K562 (cell line): ENCODE results near the gene DNAH5. TPM values are rescaled to one million over a fixed set of nuclear protein-coding genes. Genes with fewer than 3 reads are reported as not detected.

Source experiments
- ATAC-seq: fragments of 200-7000 bp; cut with Tn5 transposase; 3 replicates; pipeline ENCODE4 v1.9.1; 2020; ENCODE audit warnings: moderate library complexity
- BruUV-seq: library from RNA; stranded (reverse); fragments of 400-500 nt; replicated peaks from 2 replicates; lab custom pipeline; 2021; lab: Mats Ljungman, UMichigan
- CTCF ChIA-PET: fragments of 300-600 bp; formaldehyde crosslinking; extraction: SDS; loops from one replicate; lab custom pipeline; 2021; ENCODE audit warnings: low intra/inter-chr PET ratio; lab: Yijun Ruan, JAX
- POLR2A ChIA-PET: fragments of 300-600, 350-650 bp; sonication (Branson Sonifier 250); formaldehyde crosslinking; extraction: SDS; loops from one replicate; lab custom pipeline; 2021; ENCODE audit warnings: antibody characterized with exemption, inconsistent platforms; lab: Yijun Ruan, JAX
- DNase-seq, 4 experiments: peaks; one replicate each; pipeline versions ENCODE4 v3.0.0 to v3.0.0-alpha.2; 2011 to 2018; ENCODE audit warnings: low spot score in 3 of 4, mixed read lengths in 3 of 4; ENCODE audit errors: extremely low read depth in 1 of 4
- FAIRE-seq: peaks from 2 replicates; lab custom pipeline; 2011; peaks lifted over from hg19 to GRCh38; lab: Jason Lieb, UNC
- H2AFZ ChIP-seq: 2 replicates; pipeline ENCODE4 v1.6.0; 2011; ENCODE audit warnings: low read depth, low read length, control low read depth, inconsistent platforms
- H3K27ac ChIP-seq: fragments of 200-600 bp; 3 replicates; pipeline ENCODE4 v1.8.0; 2011; ENCODE audit warnings: low read depth, mild to moderate bottlenecking, control low read depth, inconsistent platforms, low read length, moderate library complexity, mixed read lengths; ENCODE audit errors: extremely low read depth
- H3K27me3 ChIP-seq, 2 experiments: fragments of 300-600 bp in 1 of 2; 2 replicates in 1 of 2; 3 replicates in 1 of 2; pipeline versions ENCODE4 v1.6.0 to v1.8.0; 2011; ENCODE audit warnings: inconsistent platforms in 2 of 2, low read length in 2 of 2, mild to moderate bottlenecking in 1 of 2, mixed read lengths in 1 of 2, moderate library complexity in 1 of 2; ENCODE audit not compliant: control insufficient read depth in 2 of 2, insufficient read depth in 2 of 2
- H3K36me3 ChIP-seq: fragments of 300-600 bp; 3 replicates; pipeline ENCODE4 v1.8.0; 2011; ENCODE audit warnings: mild to moderate bottlenecking, low read length, inconsistent platforms; ENCODE audit not compliant: control insufficient read depth, insufficient read depth
- H3K4me1 ChIP-seq, 2 experiments: fragments of 200-600 bp in 1 of 2; replicated peaks in 1 of 2; 2 replicates in 1 of 2; 3 replicates in 1 of 2; pipeline versions ENCODE4 v1.5.1 to v1.8.0; 2011; ENCODE audit warnings: inconsistent platforms in 2 of 2, low read length in 2 of 2, mild to moderate bottlenecking in 1 of 2, mixed read lengths in 1 of 2, moderate library complexity in 1 of 2; ENCODE audit not compliant: control insufficient read depth in 2 of 2, insufficient read depth in 2 of 2
- H3K4me2 ChIP-seq: 2 replicates; pipeline ENCODE4 v1.6.1; 2011; ENCODE audit warnings: low read length, control low read depth, inconsistent platforms, mixed read lengths; ENCODE audit not compliant: insufficient read depth
- H3K4me3 ChIP-seq: fragments of 200-600 bp; sonication (generic), shearing (Covaris generic); 2 replicates; pipeline ENCODE4 v1.5.1; 2016; ENCODE audit warnings: control low read depth, inconsistent platforms
- H3K79me2 ChIP-seq: fragments of 200-600 bp; 3 replicates; pipeline ENCODE4 v1.8.0; 2011; ENCODE audit warnings: low read length, inconsistent platforms; ENCODE audit not compliant: control insufficient read depth, insufficient read depth
- H3K9ac ChIP-seq, 2 experiments: 2 replicates each; pipeline versions ENCODE4 v1.6.0 to v1.6.1; 2011; ENCODE audit warnings: low read depth in 2 of 2, low read length in 2 of 2, control low read depth in 1 of 2, inconsistent platforms in 1 of 2, mild to moderate bottlenecking in 1 of 2, mixed read lengths in 1 of 2; ENCODE audit not compliant: insufficient read depth in 1 of 2
- H3K9me1 ChIP-seq: one replicate; pipeline ENCODE4 v1.6.0; 2011; ENCODE audit warnings: inconsistent platforms, mild to moderate bottlenecking, low read length, moderate library complexity; ENCODE audit not compliant: control insufficient read depth, insufficient read depth
- H3K9me3 ChIP-seq: replicated peaks from 2 replicates; pipeline ENCODE4 v1.5.1; 2011; ENCODE audit warnings: low read depth, low read length, inconsistent platforms; ENCODE audit not compliant: control insufficient read depth, insufficient read depth
- H4K20me1 ChIP-seq: replicated peaks from 2 replicates; pipeline ENCODE4 v1.6.1; 2011; ENCODE audit warnings: low read length, inconsistent platforms, mixed read lengths; ENCODE audit not compliant: control insufficient read depth, insufficient read depth
- HNRNPLL ChIP-seq: fragments of 200-400 bp; formaldehyde crosslinking; IDR thresholded peaks from 2 replicates; pipeline ENCODE4 v1.6.1; 2017; ENCODE audit warnings: low read length, low read depth, mild to moderate bottlenecking; ENCODE audit not compliant: poor library complexity, severe bottlenecking
- MEF2D ChIP-seq: conservative IDR thresholded peaks from 2 replicates; pipeline ENCODE4 v1.6.1; 2016; ENCODE audit warnings: low read depth, missing genetic modification characterization, missing compliant biosample characterization
- PHF21A ChIP-seq: fragments of 450-650 bp; IDR thresholded peaks from 2 replicates; pipeline ENCODE4 v1.6.1; 2017; ENCODE audit warnings: low read depth, borderline replicate concordance
- PURB ChIP-seq: sonication (generic); formaldehyde crosslinking; IDR thresholded peaks from 2 replicates; pipeline ENCODE4 v1.9.0; 2021; ENCODE audit warnings: low read depth, mild to moderate bottlenecking, missing genetic modification reagents
- SAP30 ChIP-seq: fragments of 200-600 bp; sonication (generic); IDR thresholded peaks from 2 replicates; pipeline ENCODE4 v1.6.1; 2012; ENCODE audit warnings: borderline replicate concordance, low read depth, mild to moderate bottlenecking, moderate library complexity, low read length, control low read depth, inconsistent platforms; ENCODE audit not compliant: insufficient read depth, poor library complexity, severe bottlenecking
- ZNF217 ChIP-seq: sonication (generic); formaldehyde crosslinking; IDR thresholded peaks from 2 replicates; pipeline ENCODE4 v1.8.0; 2022; ENCODE audit warnings: mild to moderate bottlenecking, missing genetic modification reagents
- WGBS: fragments of 100-300 bp; shearing (Covaris generic); methylation state at CpG from one replicate; pipeline ENCODE4 v1.1.6; 2016; ENCODE audit warnings: low coverage, mixed read lengths; ENCODE audit not compliant: insufficient coverage; ENCODE audit errors: missing lambda C conversion rate; 5-methylcytosine and 5-hydroxymethylcytosine counted together
- in situ Hi-C: fragments of 300-500 bp; cut with MboI; formaldehyde crosslinking; loops from 4 replicates; pipeline ENCODE4 v1.15.0; 2018; ENCODE audit warnings: inconsistent platforms, mixed read lengths
- intact Hi-C: fragments of 100-400 bp; cut with micrococcal nuclease; formaldehyde crosslinking; loops from 2 replicates; pipeline ENCODE4 v1.14.2; 2022
- polyA plus RNA-seq, 8 experiments: library from polyadenylated mRNA; depleted of rRNA in 4 of 8; stranded (reverse) in 5 of 8; unstranded in 3 of 8; fragments of >200 nt; fragmentation: Nextera tagmentation in 2 of 8; fragmentation: Illumina TruSeq in 1 of 8; extraction: Ambion mirVana in 2 of 8; extraction: Trizol in 1 of 8; gene quantifications; 2 replicates each; pipeline versions ENCODE4 v1.2.1 to v1.2.3, GENCODE V29; 2011 to 2014; ENCODE audit warnings: inconsistent platforms in 1 of 8, missing spikeins in 1 of 8
- total RNA-seq, 7 experiments: library from RNA; depleted of rRNA in 6 of 7; stranded (reverse); fragments of >200 nt in 6 of 7; fragmentation: Illumina TruSeq in 2 of 7; extraction: Trizol in 2 of 7; gene quantifications; 2 replicates each; pipeline versions ENCODE4 v1.2.1 to v1.2.3, GENCODE V29; 2011 to 2021; ENCODE audit warnings: low replicate concordance in 1 of 7
- TF ChIP-seq, protein P1 (sequence below): fragments of 200-800 bp; sonication (Bioruptor generic); IDR thresholded peaks from 2 replicates; pipeline ENCODE4 v1.6.1; 2017; ENCODE audit warnings: missing genetic modification characterization, missing compliant biosample characterization

DNAH5 gene
- total and polyA plus RNA-seq, 9 of the 15 experiments (the other 6 are each of a cell fraction or from before 2014, with no cell fraction given), result 0.03 TPM; not detected in 8

DNA sequence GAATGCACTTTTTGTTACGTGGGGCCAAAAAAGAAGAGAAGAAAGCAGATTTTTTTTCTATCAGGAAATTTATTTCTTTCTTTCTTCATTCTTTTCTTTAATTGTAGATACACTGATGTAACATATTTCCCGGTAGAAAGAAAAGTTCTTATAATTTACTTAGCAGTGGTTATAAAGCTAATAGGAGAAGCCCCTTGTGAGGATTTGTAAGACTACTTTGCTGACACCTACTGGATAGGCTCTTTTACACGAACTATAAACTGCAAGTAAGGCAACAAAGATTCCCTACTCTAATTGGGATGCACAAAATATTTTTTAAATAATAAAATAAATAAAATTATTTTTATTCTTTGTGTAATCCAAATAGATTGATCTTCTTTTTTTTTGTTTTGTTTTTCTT lies 284.4 kb downstream of the DNAH5 start:
- no peak overlapping the region for H3K9ac ChIP-seq
- no peaks in the 10 kb centered on the region for H3K4me1 ChIP-seq
- H2AFZ ChIP-seq, result no peak overlapping the region
- 0% methylated on average over 3 of the region's 3 CpGs for WGBS
- no peak overlapping the region for H3K4me2 ChIP-seq
- in situ Hi-C loops (no loop called here), intact Hi-C loops (no loop called here)
- no peaks in the 10 kb centered on the region; the same call in none of the 2 replicates for H3K9me3 ChIP-seq
- H3K4me3 ChIP-seq, result no peak overlapping the region
- H3K27me3 ChIP-seq, result no peaks in the 10 kb centered on the region; a peak in 1 of 5 replicates
- H3K36me3 ChIP-seq, result no peaks in the 10 kb centered on the region
- no peaks in the 10 kb centered on the region for H3K9me1 ChIP-seq
- ATAC-seq (no peak), FAIRE-seq (no peak), DNase-seq (no peak)
- no TSS peak for BruUV-seq
- POLR2A ChIA-PET, result no interaction called here
- no peaks in the 10 kb centered on the region for H3K79me2 ChIP-seq
- H3K27ac ChIP-seq, result no peak overlapping the region
- CTCF ChIA-PET, result no interaction called here
- TF ChIP-seq PHF21A (no peak), PURB (CRISPR knock-in tag) (no peak), MEF2D (tag) (no peak), SAP30 (no peak), ZNF217 (CRISPR knock-in tag) (no peak), HNRNPLL (no peak)
- TF ChIP-seq, protein P1, sequence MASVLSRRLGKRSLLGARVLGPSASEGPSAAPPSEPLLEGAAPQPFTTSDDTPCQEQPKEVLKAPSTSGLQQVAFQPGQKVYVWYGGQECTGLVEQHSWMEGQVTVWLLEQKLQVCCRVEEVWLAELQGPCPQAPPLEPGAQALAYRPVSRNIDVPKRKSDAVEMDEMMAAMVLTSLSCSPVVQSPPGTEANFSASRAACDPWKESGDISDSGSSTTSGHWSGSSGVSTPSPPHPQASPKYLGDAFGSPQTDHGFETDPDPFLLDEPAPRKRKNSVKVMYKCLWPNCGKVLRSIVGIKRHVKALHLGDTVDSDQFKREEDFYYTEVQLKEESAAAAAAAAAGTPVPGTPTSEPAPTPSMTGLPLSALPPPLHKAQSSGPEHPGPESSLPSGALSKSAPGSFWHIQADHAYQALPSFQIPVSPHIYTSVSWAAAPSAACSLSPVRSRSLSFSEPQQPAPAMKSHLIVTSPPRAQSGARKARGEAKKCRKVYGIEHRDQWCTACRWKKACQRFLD, result no peak
- TF ChIP-seq, all 486 proteins: peak for 0
- H4K20me1 ChIP-seq, result no peaks in the 10 kb centered on the region
